OCI-LY7 (cell line): Measurements from ENCODE around the gene TMA7B. TPM values are rescaled to one million over a fixed set of nuclear protein-coding genes. Genes with fewer than 3 reads are reported as not detected.
A peak's percentile ranks its signal among the peaks of the same experiment; 100 is the strongest.

Experiments used
- BruUV-seq: library from RNA; stranded (reverse); fragments of 400-500 nt; replicated peaks from 2 replicates; lab custom pipeline; 2021; lab: Mats Ljungman, UMichigan
- CTCF ChIA-PET: fragments of 300-600 bp; sonication (Branson Sonifier 250); formaldehyde crosslinking; loops from one replicate; lab custom pipeline; 2022; ENCODE audit warnings: antibody characterized with exemption; ENCODE audit not compliant: unreplicated experiment; lab: Charles Lee
- POLR2A ChIA-PET: fragments of 300-600 bp; sonication (Branson Sonifier 250); formaldehyde crosslinking; loops from one replicate; lab custom pipeline; 2022; ENCODE audit warnings: antibody characterized with exemption; lab: Charles Lee
- DNase-seq: peaks from one replicate; pipeline ENCODE4 v3.0.0-alpha.2; 2015; ENCODE audit warnings: low spot score
- H2AFZ ChIP-seq: fragments of 200-600 bp; sonication (generic), shearing (Covaris generic); 2 replicates; pipeline ENCODE4 v1.6.1; 2014; ENCODE audit warnings: mild to moderate bottlenecking, antibody characterized with exemption, low read length, moderate library complexity
- H3K27ac ChIP-seq: fragments of 200-600 bp; sonication (generic); 2 replicates; pipeline ENCODE4 v1.5.1; 2014; ENCODE audit warnings: mixed run types, low read depth, mild to moderate bottlenecking, moderate library complexity, low read length, inconsistent platforms; ENCODE audit not compliant: poor library complexity, severe bottlenecking
- H3K36me3 ChIP-seq: fragments of 200-600 bp; sonication (generic); 2 replicates; pipeline ENCODE4 v1.6.1; 2014; ENCODE audit warnings: mild to moderate bottlenecking, antibody characterized with exemption, low read length, moderate library complexity, mixed read lengths; ENCODE audit not compliant: insufficient read depth
- H3K4me1 ChIP-seq: fragments of 200-600 bp; sonication (generic); 2 replicates; pipeline ENCODE4 v1.5.1; 2014; ENCODE audit warnings: mild to moderate bottlenecking, low read length; ENCODE audit not compliant: insufficient read depth, poor library complexity, severe bottlenecking
- H3K4me2 ChIP-seq: fragments of 200-600 bp; sonication (generic); 2 replicates; pipeline ENCODE4 v1.6.1; 2014; ENCODE audit warnings: mild to moderate bottlenecking, low read length
- H3K4me3 ChIP-seq: fragments of 200-600 bp; sonication (generic); 2 replicates; pipeline ENCODE4 v1.5.1; 2014; ENCODE audit warnings: mild to moderate bottlenecking, low read depth, low read length; ENCODE audit not compliant: poor library complexity, severe bottlenecking
- H3K79me2 ChIP-seq: fragments of 200-600 bp; sonication (generic); 2 replicates; pipeline ENCODE4 v1.6.1; 2016; ENCODE audit warnings: low read depth, mild to moderate bottlenecking, low read length, moderate library complexity, mixed read lengths; ENCODE audit not compliant: insufficient read depth
- H3K9me2 ChIP-seq: fragments of 200-600 bp; sonication (generic); 2 replicates; pipeline ENCODE4 v1.6.1; 2016; ENCODE audit warnings: mild to moderate bottlenecking, low read length, mixed read lengths; ENCODE audit not compliant: insufficient read depth
- H3K9me3 ChIP-seq: fragments of 200-600 bp; sonication (generic); 2 replicates; pipeline ENCODE4 v1.6.1; 2014; ENCODE audit warnings: mild to moderate bottlenecking, mixed run types, low read length, mixed read lengths
- H4K20me1 ChIP-seq: fragments of 200-600 bp; sonication (generic); 2 replicates; pipeline ENCODE4 v1.6.1; 2014; ENCODE audit warnings: mild to moderate bottlenecking, antibody characterized with exemption, low read length, moderate library complexity, mixed read lengths; ENCODE audit not compliant: insufficient read depth
- EZH2phosphoT487 ChIP-seq: fragments of 200-600 bp; sonication (generic); IDR thresholded peaks from 2 replicates; pipeline ENCODE4 v1.6.1; 2018; ENCODE audit warnings: low read depth, borderline replicate concordance, mild to moderate bottlenecking, mixed run types, antibody characterized with exemption, low read length, moderate library complexity, mixed read lengths
- intact Hi-C: fragments of 100-400 bp; cut with micrococcal nuclease; formaldehyde crosslinking; loops from one replicate; pipeline ENCODE4 v1.10.0; 2022; ENCODE audit not compliant: unreplicated experiment
- total RNA-seq, 2 experiments: library from RNA; depleted of rRNA in 1 of 2; stranded (reverse); fragments of >200 nt in 1 of 2; shearing (Covaris generic) in 1 of 2; gene quantifications; 2 replicates each; pipeline ENCODE4 v1.2.3, GENCODE V29; 2014 to 2022
- TF ChIP-seq, protein P1 (sequence below): fragments of 200-600 bp; sonication (generic); conservative IDR thresholded peaks from 2 replicates; pipeline ENCODE4 v1.5.1; 2014; ENCODE audit warnings: mild to moderate bottlenecking, antibody characterized with exemption, low read length, moderate library complexity, mixed read lengths

The TMA7B gene
- total RNA-seq, 2 experiments from 2014 or later, result not detected

DNA sequence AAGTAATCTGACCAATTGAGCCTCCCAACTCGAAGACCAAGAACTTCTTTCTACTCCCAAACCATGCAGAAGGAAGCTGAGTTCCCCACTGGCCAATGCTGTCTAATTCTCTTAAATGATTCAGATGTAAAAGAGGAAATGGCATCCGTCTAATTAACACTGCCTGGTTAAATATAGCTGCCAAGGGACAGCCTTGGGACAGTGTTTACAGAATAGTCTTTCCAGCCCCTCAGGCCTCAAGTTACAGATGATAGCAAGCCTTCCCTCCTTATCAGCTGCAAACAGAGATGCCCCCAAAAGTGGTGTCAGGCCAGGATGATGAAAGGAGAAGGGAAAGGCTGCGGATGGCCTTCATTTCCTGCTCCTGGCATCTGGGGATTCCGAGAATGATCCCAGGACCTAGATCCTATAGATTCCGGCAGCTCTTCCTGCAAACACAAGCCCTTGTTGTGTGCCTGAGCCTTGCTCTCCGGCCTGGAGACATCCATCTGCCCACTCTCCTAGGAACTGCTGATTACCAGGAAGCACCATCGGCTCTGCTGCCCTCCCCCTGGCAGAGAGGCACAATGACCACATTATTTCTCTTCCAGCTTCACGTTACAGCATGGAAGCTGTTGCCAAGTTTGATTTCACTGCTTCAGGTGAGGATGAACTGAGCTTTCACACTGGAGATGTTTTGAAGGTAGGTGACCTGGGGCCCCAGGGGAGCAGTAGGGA, 13.5 kb upstream of the TMA7B start:
- DNase-seq, result peak; percentile 34
- intact Hi-C loops, result loop anchor here (10.0 kb wide), 1 partner anchor 412 kb away; the partner anchor contains the start of gene RPS19BP1

DNA sequence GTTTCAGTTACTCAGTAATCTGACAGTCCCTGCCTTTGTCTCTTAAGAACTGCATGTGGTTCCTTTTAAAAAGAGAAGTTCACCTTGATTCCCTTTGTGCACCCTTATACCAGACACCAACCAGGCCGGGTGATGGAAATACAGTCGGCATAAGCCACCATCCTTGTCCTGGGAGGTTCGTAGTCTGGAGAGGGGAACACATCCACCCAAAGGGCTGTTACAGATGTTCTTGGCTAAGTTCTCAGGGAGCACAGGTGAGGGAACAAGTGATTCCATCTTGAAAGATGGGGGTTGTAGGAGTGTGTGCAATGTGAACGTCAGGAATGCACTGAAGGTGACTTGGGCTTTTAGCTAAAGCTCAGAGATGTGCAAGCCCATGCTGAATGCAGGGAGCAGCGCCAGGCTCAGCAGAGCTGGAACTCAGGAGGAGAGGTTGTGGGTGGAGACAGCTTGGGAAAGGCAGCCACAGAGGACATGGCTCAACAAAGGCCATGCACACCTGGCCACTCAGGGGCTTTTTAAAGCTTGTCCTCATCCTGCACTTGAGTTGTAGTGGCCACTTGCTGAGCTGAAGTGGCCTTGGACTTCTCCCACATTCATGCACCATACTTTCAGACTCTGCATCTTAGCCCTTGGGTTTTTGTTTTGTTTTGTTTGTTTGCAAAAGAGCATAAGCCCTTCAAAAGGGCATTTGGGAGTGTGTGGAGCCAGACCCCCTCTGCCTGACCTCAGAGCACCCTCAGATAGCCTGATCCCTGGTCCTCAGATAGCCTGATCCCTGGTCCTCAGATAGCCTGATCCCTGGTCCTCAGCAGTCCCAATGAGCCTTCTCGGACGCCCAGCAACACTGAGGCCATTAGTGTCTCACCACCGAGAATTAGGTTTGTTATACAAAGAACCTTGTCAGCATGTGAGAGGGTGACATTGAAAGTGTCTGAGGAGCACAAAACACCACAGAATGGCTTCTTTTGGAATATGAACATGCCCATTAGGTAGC, 12.7 kb upstream of the TMA7B start:
- intact Hi-C loops, result loop anchor here (10.0 kb wide), 1 partner anchor 413 kb away; the partner anchor contains the start of gene RPS19BP1
- Histone ChIP-seq H3K36me3 (no peaks in the 10 kb centered on the region), H3K4me2 (peak overlapping the region; percentile 62), H3K27ac (peak overlapping the region; percentile 15), H3K4me3 (peak overlapping the region; percentile 23), H3K9me3 (no peaks in the 10 kb centered on the region), H4K20me1 (no peaks in the 10 kb centered on the region), H3K9me2 (no peaks in the 10 kb centered on the region), H3K4me1 (peaks cover 58% of the 10 kb centered on the region), H2AFZ (peak overlapping the region; percentile 14; the same call in 1 of the 2 replicates), H3K79me2 (no peaks in the 10 kb centered on the region)
- no peak for TF ChIP-seq EZH2phosphoT487
- TF ChIP-seq, protein P1, sequence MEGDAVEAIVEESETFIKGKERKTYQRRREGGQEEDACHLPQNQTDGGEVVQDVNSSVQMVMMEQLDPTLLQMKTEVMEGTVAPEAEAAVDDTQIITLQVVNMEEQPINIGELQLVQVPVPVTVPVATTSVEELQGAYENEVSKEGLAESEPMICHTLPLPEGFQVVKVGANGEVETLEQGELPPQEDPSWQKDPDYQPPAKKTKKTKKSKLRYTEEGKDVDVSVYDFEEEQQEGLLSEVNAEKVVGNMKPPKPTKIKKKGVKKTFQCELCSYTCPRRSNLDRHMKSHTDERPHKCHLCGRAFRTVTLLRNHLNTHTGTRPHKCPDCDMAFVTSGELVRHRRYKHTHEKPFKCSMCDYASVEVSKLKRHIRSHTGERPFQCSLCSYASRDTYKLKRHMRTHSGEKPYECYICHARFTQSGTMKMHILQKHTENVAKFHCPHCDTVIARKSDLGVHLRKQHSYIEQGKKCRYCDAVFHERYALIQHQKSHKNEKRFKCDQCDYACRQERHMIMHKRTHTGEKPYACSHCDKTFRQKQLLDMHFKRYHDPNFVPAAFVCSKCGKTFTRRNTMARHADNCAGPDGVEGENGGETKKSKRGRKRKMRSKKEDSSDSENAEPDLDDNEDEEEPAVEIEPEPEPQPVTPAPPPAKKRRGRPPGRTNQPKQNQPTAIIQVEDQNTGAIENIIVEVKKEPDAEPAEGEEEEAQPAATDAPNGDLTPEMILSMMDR, result no peak
- BruUV-seq, result no TSS peak
- ChIA-PET POLR2A (interaction anchor here (1.0 to 1.1 kb wide), 2 partner anchors 52 to 89 kb away, joined by 3 to 4 read pairs; no protein-coding TSS in a partner anchor), CTCF (no interaction called here)
- DNase-seq, result peak; percentile 82

More for the DNA sequence above, 13.5 kb upstream of the TMA7B start:
- Histone ChIP-seq H3K36me3 (no peaks in the 10 kb centered on the region), H3K9me3 (no peaks in the 10 kb centered on the region), H3K9me2 (no peaks in the 10 kb centered on the region), H2AFZ (peak overlapping the region; percentile 14; the same call in 1 of the 2 replicates), H3K4me2 (peak overlapping the region; percentile 62), H4K20me1 (no peaks in the 10 kb centered on the region), H3K79me2 (no peaks in the 10 kb centered on the region), H3K4me3 (peak overlapping the region; percentile 13), H3K27ac (peak overlapping the region; percentile 15), H3K4me1 (peaks cover 55% of the 10 kb centered on the region)
- ChIA-PET CTCF (no interaction called here), POLR2A (interaction anchor here (1.0 to 1.1 kb wide), 2 partner anchors 51 to 90 kb away, joined by 3 to 4 read pairs; no protein-coding TSS in a partner anchor)
- BruUV-seq, result no TSS peak
- TF ChIP-seq, protein P1, result no peak
- no peak for TF ChIP-seq EZH2phosphoT487
